OCI-LY1 (cell line): ENCODE results near the gene LSM4.

Source experiments
- H2AFZ ChIP-seq: fragments of 200-600 bp; sonication (generic), shearing (Covaris generic); 2 replicates; pipeline ENCODE4 v1.6.0; 2014; ENCODE audit warnings: antibody characterized with exemption, mild to moderate bottlenecking, low read length
- H3F3A ChIP-seq: fragments of 200-600 bp; sonication (generic), shearing (Covaris generic); 2 replicates; pipeline ENCODE4 v1.6.0; 2014; ENCODE audit warnings: mild to moderate bottlenecking, antibody characterized with exemption, low read length, moderate library complexity; ENCODE audit not compliant: insufficient read depth
- H3K27ac ChIP-seq: fragments of 200-600 bp; sonication (generic); 2 replicates; pipeline ENCODE4 v1.5.1; 2014; ENCODE audit warnings: low read length, mixed run types, mild to moderate bottlenecking, low read depth; ENCODE audit not compliant: poor library complexity, severe bottlenecking
- H3K27me3 ChIP-seq: fragments of 200-600 bp; sonication (generic); 2 replicates; pipeline ENCODE4 v1.6.0; 2014; ENCODE audit warnings: antibody characterized with exemption, mild to moderate bottlenecking, low read length, moderate library complexity; ENCODE audit not compliant: insufficient read depth
- H3K36me3 ChIP-seq: fragments of 200-600 bp; sonication (generic); 2 replicates; pipeline ENCODE4 v1.6.1; 2014; ENCODE audit warnings: mild to moderate bottlenecking, antibody characterized with exemption, low read length, moderate library complexity, mixed read lengths; ENCODE audit not compliant: insufficient read depth
- H3K4me1 ChIP-seq: fragments of 200-600 bp; sonication (generic); 2 replicates; pipeline ENCODE4 v1.5.1; 2014; ENCODE audit warnings: mild to moderate bottlenecking, low read length, moderate library complexity; ENCODE audit not compliant: insufficient read depth, severe bottlenecking
- H3K4me2 ChIP-seq: fragments of 200-600 bp; sonication (generic), shearing (Covaris generic); 2 replicates; pipeline ENCODE4 v1.6.1; 2014; ENCODE audit warnings: low read length
- H3K4me3 ChIP-seq: fragments of 200-600 bp; sonication (generic); 2 replicates; pipeline ENCODE4 v1.5.1; 2014; ENCODE audit warnings: low read length, low read depth, mild to moderate bottlenecking, mixed read lengths; ENCODE audit not compliant: poor library complexity, severe bottlenecking
- H3K79me2 ChIP-seq: fragments of 200-600 bp; shearing (Covaris generic); 2 replicates; pipeline ENCODE4 v1.6.1; 2016; ENCODE audit warnings: mixed run types, low read length, mixed read lengths; ENCODE audit not compliant: insufficient read depth
- H3K9ac ChIP-seq: fragments of 200-600 bp; sonication (generic), shearing (Covaris generic); 2 replicates; pipeline ENCODE4 v1.6.1; 2014; ENCODE audit warnings: mild to moderate bottlenecking, low read length, mixed read lengths
- H3K9me2 ChIP-seq: fragments of 200-600 bp; sonication (generic), shearing (Covaris generic); 2 replicates; pipeline ENCODE4 v1.6.1; 2014; ENCODE audit warnings: low read depth, mild to moderate bottlenecking, low read length, mixed read lengths
- H3K9me3 ChIP-seq: fragments of 200-600 bp; shearing (Covaris generic); 2 replicates; pipeline ENCODE4 v1.6.1; 2014; ENCODE audit warnings: low read length, mixed read lengths
- H4K20me1 ChIP-seq: fragments of 200-600 bp; sonication (generic), shearing (Covaris generic); 2 replicates; pipeline ENCODE4 v1.6.0; 2016; ENCODE audit warnings: mild to moderate bottlenecking, low read length; ENCODE audit not compliant: insufficient read depth
- EZH2 ChIP-seq: fragments of 200-600 bp; sonication (generic), shearing (Covaris generic); IDR thresholded peaks from 2 replicates; pipeline ENCODE4 v1.8.0; 2017; ENCODE audit warnings: borderline replicate concordance, mixed run types, mild to moderate bottlenecking, antibody characterized with exemption, low read length, moderate library complexity, mixed read lengths
- TF ChIP-seq, protein P1 (sequence below): fragments of 200-600 bp; sonication (generic), shearing (Covaris generic); IDR thresholded peaks from 2 replicates; pipeline ENCODE4 v1.5.1; 2017; ENCODE audit warnings: mild to moderate bottlenecking, antibody characterized with exemption, low read length, moderate library complexity, mixed read lengths

The LSM4 gene

DNA sequence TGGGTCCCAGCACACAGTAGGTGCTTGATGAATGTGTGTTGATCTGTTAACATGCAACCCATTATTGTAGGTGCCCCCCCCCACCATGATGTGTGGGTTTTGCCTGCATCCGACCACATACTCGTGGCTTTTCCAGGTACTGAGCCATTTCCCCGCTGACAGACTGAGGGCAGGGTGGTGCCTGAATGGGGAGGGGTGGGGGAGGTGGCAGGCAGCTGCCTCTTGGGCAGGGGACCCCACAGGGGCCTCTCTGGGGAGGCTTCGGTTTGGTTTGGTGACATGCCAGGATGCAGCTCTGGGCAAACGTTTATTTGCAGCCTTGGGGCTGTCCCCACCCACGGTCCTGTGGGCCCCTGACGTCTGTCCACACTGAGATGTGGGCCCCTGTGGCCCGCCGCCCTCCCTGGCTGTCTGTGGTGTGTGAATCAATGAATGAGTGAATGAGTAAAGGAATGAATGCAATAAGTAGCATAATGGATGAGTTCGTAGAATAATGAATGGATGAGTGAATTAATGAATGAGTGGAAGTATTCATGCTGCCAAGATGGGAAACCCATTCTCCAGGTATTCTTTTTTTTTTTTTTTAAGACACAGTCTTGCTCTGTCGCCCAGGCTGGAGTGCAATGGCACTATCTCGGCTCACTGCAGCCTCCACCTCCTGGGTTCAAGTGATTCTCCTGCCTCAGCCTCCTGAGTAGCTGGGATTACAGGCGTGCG is 32.4 kb downstream of the LSM4 start:
- no peak for TF ChIP-seq EZH2
- TF ChIP-seq, protein P1, sequence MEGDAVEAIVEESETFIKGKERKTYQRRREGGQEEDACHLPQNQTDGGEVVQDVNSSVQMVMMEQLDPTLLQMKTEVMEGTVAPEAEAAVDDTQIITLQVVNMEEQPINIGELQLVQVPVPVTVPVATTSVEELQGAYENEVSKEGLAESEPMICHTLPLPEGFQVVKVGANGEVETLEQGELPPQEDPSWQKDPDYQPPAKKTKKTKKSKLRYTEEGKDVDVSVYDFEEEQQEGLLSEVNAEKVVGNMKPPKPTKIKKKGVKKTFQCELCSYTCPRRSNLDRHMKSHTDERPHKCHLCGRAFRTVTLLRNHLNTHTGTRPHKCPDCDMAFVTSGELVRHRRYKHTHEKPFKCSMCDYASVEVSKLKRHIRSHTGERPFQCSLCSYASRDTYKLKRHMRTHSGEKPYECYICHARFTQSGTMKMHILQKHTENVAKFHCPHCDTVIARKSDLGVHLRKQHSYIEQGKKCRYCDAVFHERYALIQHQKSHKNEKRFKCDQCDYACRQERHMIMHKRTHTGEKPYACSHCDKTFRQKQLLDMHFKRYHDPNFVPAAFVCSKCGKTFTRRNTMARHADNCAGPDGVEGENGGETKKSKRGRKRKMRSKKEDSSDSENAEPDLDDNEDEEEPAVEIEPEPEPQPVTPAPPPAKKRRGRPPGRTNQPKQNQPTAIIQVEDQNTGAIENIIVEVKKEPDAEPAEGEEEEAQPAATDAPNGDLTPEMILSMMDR: no peak
- Histone ChIP-seq H3K4me2 (no peak overlapping the region), H3K79me2 (no peaks in the 10 kb centered on the region), H3K36me3 (no peaks in the 10 kb centered on the region), H3K9me3 (no peaks in the 10 kb centered on the region), H4K20me1 (no peaks in the 10 kb centered on the region), H2AFZ (no peak overlapping the region), H3K4me1 (peaks cover 18% of the 10 kb centered on the region), H3K27me3 (no peaks in the 10 kb centered on the region; the same call in 1 of the 2 replicates), H3K9ac (no peak overlapping the region), H3K27ac (no peak overlapping the region), H3K4me3 (no peak overlapping the region), H3F3A (no peaks in the 10 kb centered on the region), H3K9me2 (no peaks in the 10 kb centered on the region)

DNA sequence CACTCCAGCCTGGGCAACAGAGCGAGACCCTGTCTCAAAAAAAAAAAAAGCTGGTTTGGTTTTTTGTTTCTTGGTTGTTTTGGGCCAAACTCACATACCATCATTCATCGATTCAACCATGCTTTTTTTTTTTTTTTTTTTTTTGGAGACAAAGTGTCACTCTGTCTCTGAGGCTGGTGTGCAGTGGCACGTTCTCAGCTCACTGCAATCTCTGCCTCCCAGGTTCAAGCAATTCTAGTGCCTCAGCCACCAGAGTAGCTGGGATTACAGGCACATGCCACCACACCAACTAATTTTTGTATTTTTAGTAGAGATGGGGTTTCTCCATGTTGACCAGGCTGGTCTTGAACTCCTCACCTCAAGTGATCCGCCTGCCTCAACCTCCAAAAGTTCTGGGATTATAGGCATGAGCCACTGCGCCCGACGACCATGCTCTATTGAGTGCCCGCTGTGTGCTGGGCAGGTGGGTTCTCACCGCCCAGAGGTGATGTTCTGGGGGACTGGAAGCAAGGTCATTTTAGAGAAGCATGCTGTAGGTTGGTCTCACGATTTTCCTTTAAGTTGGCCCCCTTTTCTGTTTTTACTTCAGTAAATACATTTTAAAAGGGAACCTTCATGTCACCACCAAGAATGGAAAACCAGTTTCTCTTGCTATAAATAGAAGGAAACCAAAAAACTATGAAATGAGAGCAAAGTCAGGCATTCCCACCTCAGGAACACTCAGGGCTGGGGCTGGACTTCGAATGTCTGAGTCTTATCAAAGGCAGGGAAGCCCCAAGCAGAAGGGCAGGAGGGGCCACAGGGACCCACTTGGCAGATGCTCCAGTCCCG is 33.2 kb downstream of the LSM4 start:
- Histone ChIP-seq H3K79me2 (no peaks in the 10 kb centered on the region), H3F3A (no peaks in the 10 kb centered on the region), H3K27ac (no peak overlapping the region), H3K9ac (no peak overlapping the region), H3K4me2 (no peak overlapping the region), H3K9me2 (no peaks in the 10 kb centered on the region), H3K36me3 (no peaks in the 10 kb centered on the region), H3K9me3 (no peaks in the 10 kb centered on the region), H3K27me3 (no peaks in the 10 kb centered on the region; the same call in 1 of the 2 replicates), H3K4me1 (peaks cover 18% of the 10 kb centered on the region), H4K20me1 (no peaks in the 10 kb centered on the region), H3K4me3 (no peak overlapping the region), H2AFZ (no peak overlapping the region)
- no peak for TF ChIP-seq EZH2

DNA sequence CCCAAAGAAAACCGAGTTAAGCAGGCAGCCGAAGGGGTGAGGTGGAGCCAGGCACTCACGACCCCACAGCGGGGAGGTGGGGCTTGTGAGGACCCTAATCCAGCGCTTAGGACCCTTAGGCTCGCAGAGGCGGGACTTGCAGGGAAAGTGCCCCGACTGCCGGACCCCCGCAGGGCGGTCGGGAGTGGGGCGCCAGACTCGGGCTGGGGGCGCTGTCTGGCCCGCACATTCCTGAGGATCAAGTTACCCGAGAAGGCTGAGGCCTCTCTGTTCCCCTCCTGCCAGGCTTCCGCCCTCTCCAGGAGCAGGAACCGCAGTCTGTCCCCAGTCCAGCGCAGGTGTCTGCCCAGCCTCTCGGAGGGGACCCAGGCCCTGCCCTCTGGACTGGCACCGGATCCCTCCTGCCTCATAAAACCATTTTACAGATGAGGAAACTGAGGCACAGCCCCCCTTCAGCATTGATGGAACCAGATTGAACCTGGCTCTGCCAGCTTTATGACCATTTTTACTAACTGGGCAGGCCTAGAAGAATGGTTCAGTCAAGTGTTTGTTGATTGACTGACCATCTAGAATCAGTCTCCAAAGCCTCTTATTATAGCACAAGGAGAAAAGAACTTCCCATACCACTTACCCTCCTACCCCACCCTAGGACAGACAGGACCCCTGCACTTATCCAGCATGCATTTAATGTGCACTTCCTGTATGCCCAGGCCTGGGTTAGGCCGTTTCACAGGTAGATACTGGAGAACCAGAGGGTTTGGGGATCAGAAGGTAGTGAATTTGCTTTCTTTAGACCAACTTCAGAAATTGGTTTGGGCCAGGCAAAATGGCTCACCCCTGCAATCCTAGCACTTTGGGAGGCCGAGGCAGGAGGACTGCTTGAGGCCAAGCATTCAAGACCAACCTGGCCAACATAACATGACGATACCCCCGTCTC is 34.8 kb downstream of the LSM4 start:
- H2AFZ ChIP-seq: no peak overlapping the region
- no peaks in the 10 kb centered on the region for H3K36me3 ChIP-seq
- H3K4me3 ChIP-seq: no peak overlapping the region
- no peaks in the 10 kb centered on the region for H4K20me1 ChIP-seq
- no peaks in the 10 kb centered on the region for H3K79me2 ChIP-seq
- no peak overlapping the region for H3K4me2 ChIP-seq
- H3F3A ChIP-seq: no peaks in the 10 kb centered on the region
- H3K9me2 ChIP-seq: no peaks in the 10 kb centered on the region
- H3K27me3 ChIP-seq: no peaks in the 10 kb centered on the region; the same call in 1 of the 2 replicates
- peaks cover 17% of the 10 kb centered on the region for H3K4me1 ChIP-seq
- H3K27ac ChIP-seq: no peak overlapping the region
- TF ChIP-seq, protein P1: no peak
- no peak for TF ChIP-seq EZH2
- no peak overlapping the region for H3K9ac ChIP-seq
- H3K9me3 ChIP-seq: no peaks in the 10 kb centered on the region
